Endothelial cell of umbilical vein (primary cell): ENCODE measurements around the gene FSTL4. TPM values are rescaled to one million over a fixed set of nuclear protein-coding genes. Genes with fewer than 3 reads are reported as not detected.

ENCODE experiments used
- BruUV-seq: library from RNA; stranded (reverse); fragments of 400-500 nt; replicated peaks from 2 replicates; lab custom pipeline; 2021; lab: Mats Ljungman, UMichigan
- CTCF ChIA-PET: fragments of 300-600, 350-600 bp; sonication (Branson Sonifier 250); formaldehyde crosslinking; loops from one replicate; lab custom pipeline; 2021; ENCODE audit warnings: antibody characterized with exemption, inconsistent platforms; lab: Charles Lee
- POLR2A ChIA-PET: fragments of 300-600, 350-600 bp; sonication (Branson Sonifier 250); formaldehyde crosslinking; loops from one replicate; lab custom pipeline; 2021; ENCODE audit warnings: antibody characterized with exemption, inconsistent platforms; lab: Charles Lee
- DNase-seq: peaks from one replicate; pipeline ENCODE4 v3.0.0-alpha.2; 2011; ENCODE audit warnings: low read depth, low spot score
- FAIRE-seq: peaks from 2 replicates; lab custom pipeline; 2011; peaks lifted over from hg19 to GRCh38; lab: Jason Lieb, UNC
- H2AFZ ChIP-seq: 2 replicates; pipeline ENCODE4 v1.6.0; 2012; ENCODE audit warnings: low read depth, low read length, control low read depth, inconsistent platforms
- H3K27ac ChIP-seq: 2 replicates; pipeline ENCODE4 v1.5.1; 2011; ENCODE audit warnings: low read depth, mild to moderate bottlenecking, control low read depth, low read length, moderate library complexity; ENCODE audit not compliant: insufficient read depth
- H3K27me3 ChIP-seq, 2 experiments: 2 replicates each; pipeline versions ENCODE4 v1.6.0 to v1.6.1; 2011; ENCODE audit warnings: low read length in 2 of 2, mixed read lengths in 1 of 2; ENCODE audit not compliant: control insufficient read depth in 2 of 2, insufficient read depth in 2 of 2
- H3K36me3 ChIP-seq, 2 experiments: 2 replicates in 1 of 2; 3 replicates in 1 of 2; pipeline ENCODE4 v1.5.1; 2011; ENCODE audit warnings: low read length in 2 of 2, mild to moderate bottlenecking in 1 of 2, moderate library complexity in 1 of 2; ENCODE audit not compliant: control insufficient read depth in 2 of 2, insufficient read depth in 2 of 2; ENCODE audit errors: extremely low read depth in 1 of 2
- H3K4me1 ChIP-seq: 3 replicates; pipeline ENCODE4 v1.5.1; 2011; ENCODE audit warnings: mild to moderate bottlenecking, low read length; ENCODE audit not compliant: control insufficient read depth, insufficient read depth; ENCODE audit errors: extremely low read depth
- H3K4me2 ChIP-seq: 2 replicates; pipeline ENCODE4 v1.6.1; 2011; ENCODE audit warnings: low read length, control low read depth, mixed read lengths; ENCODE audit not compliant: insufficient read depth
- H3K4me3 ChIP-seq, 3 experiments: fragments of 200-600 bp in 1 of 3; sonication (generic), shearing (Covaris generic) in 1 of 3; replicated peaks in 1 of 3; 2 replicates each; pipeline ENCODE4 v1.5.1; 2011 to 2016; ENCODE audit warnings: control low read depth in 3 of 3, low read length in 3 of 3, mild to moderate bottlenecking in 2 of 3, inconsistent platforms in 1 of 3, low read depth in 1 of 3, moderate library complexity in 1 of 3; ENCODE audit not compliant: insufficient read depth in 1 of 3
- H3K79me2 ChIP-seq: 2 replicates; pipeline ENCODE4 v1.6.0; 2012; ENCODE audit warnings: low read length, inconsistent platforms; ENCODE audit not compliant: control insufficient read depth, insufficient read depth
- H3K9ac ChIP-seq: replicated peaks from 2 replicates; pipeline ENCODE3; 2011; ENCODE audit warnings: low read length, control low read depth; ENCODE audit not compliant: insufficient read depth; ENCODE audit errors: extremely low read depth
- H3K9me1 ChIP-seq: replicated peaks from 3 replicates; pipeline ENCODE4 v1.6.0; 2011; ENCODE audit warnings: mild to moderate bottlenecking, low read length; ENCODE audit not compliant: control insufficient read depth, insufficient read depth; ENCODE audit errors: extremely low read depth
- H3K9me3 ChIP-seq: replicated peaks from 2 replicates; pipeline ENCODE4 v1.5.1; 2012; ENCODE audit warnings: low read length, inconsistent platforms; ENCODE audit not compliant: control insufficient read depth, insufficient read depth
- H4K20me1 ChIP-seq: replicated peaks from 2 replicates; pipeline ENCODE3; 2011; ENCODE audit warnings: mild to moderate bottlenecking, low read length; ENCODE audit not compliant: control insufficient read depth, insufficient read depth; ENCODE audit errors: extremely low read depth
- CTCF ChIP-seq, 2 donors: IDR thresholded peaks; 1 replicate in 1 of 2; 2 replicates in 1 of 2; pipeline ENCODE4 v1.5.1; 2011; ENCODE audit warnings: low read length in 2 of 2, mild to moderate bottlenecking in 2 of 2, moderate library complexity in 2 of 2, control low read depth in 1 of 2, inconsistent platforms in 1 of 2, low read depth in 1 of 2; ENCODE audit not compliant: insufficient read depth in 1 of 2; ENCODE audit errors: extremely low read depth in 1 of 2
- EZH2 ChIP-seq: IDR thresholded peaks from 2 replicates; pipeline ENCODE4 v1.6.1; 2012; ENCODE audit warnings: borderline replicate concordance, low read depth, mild to moderate bottlenecking, moderate library complexity, low read length, inconsistent platforms; ENCODE audit not compliant: severe bottlenecking
- FOS ChIP-seq: IDR thresholded peaks from 2 replicates; pipeline ENCODE4 v1.6.1; 2011; ENCODE audit warnings: mild to moderate bottlenecking, low read length, moderate library complexity, borderline replicate concordance; ENCODE audit not compliant: insufficient read depth
- GATA2 ChIP-seq: IDR thresholded peaks from 2 replicates; pipeline ENCODE4 v1.7.0; 2011; ENCODE audit warnings: low read depth, mild to moderate bottlenecking, moderate library complexity, mixed read lengths, low read length; ENCODE audit not compliant: insufficient read length, insufficient read depth
- JUN ChIP-seq: IDR thresholded peaks from 2 replicates; pipeline ENCODE4 v1.6.1; 2011; ENCODE audit warnings: borderline replicate concordance, low read depth; ENCODE audit not compliant: insufficient read length, insufficient read depth
- MAX ChIP-seq: IDR thresholded peaks from 2 replicates; pipeline ENCODE4 v1.6.1; 2011; ENCODE audit not compliant: insufficient read depth, insufficient read length
- MYC ChIP-seq: IDR thresholded peaks from one replicate; pipeline ENCODE4 v1.6.1; 2011; ENCODE audit warnings: mild to moderate bottlenecking, low read depth, low read length
- POLR2A ChIP-seq: IDR thresholded peaks from 2 replicates; pipeline ENCODE4 v1.6.1; 2012; ENCODE audit warnings: low read depth, mild to moderate bottlenecking, control low read depth, low read length
- POLR2AphosphoS5 ChIP-seq: IDR thresholded peaks from 2 replicates; pipeline ENCODE4 v1.6.1; 2012; ENCODE audit warnings: low read depth, mild to moderate bottlenecking, control low read depth, low read length, moderate library complexity; ENCODE audit not compliant: insufficient read depth
- dilution Hi-C: fragments of 300-500 bp; cut with MboI; formaldehyde crosslinking; loops from one replicate; pipeline ENCODE4 v1.15.0; 2019; ENCODE audit warnings: low sequenced_read_pairs; ENCODE audit not compliant: extremely low pct_ligation_motif_present
- intact Hi-C: fragments of 100-400 bp; cut with micrococcal nuclease; formaldehyde crosslinking; loops from one replicate; pipeline ENCODE4 v1.10.0; 2022
- polyA plus RNA-seq, 4 experiments: library from polyadenylated mRNA; depleted of rRNA in 3 of 4; stranded (reverse) in 3 of 4; unstranded in 1 of 4; fragments of >200 nt; gene quantifications; 2 replicates each; pipeline versions ENCODE4 v1.2.1 to v1.2.3, GENCODE V29; 2011 to 2012; ENCODE audit warnings: missing spikeins in 1 of 4
- total RNA-seq: library from RNA; stranded (reverse); gene quantifications from 2 replicates; pipeline ENCODE4 v1.2.3, GENCODE V29; 2021

Gene FSTL4
- total and polyA plus RNA-seq, 2 donors (not counting 3 experiments of a cell fraction or from before 2014, with no cell fraction given), result 0.18 TPM; not detected in 1

- Histone ChIP-seq H3K9me3 (no peaks in the 10 kb centered on the region), H3K27me3 (peaks cover 2 to 3% of the 10 kb centered on the region in 2 experiments), H2AFZ (no peak overlapping the region), H3K36me3 (no peaks in the 10 kb centered on the region), H3K9me1 (no peaks in the 10 kb centered on the region), H3K9ac (no peak overlapping the region), H3K27ac (no peak overlapping the region), H4K20me1 (no peaks in the 10 kb centered on the region), H3K79me2 (no peaks in the 10 kb centered on the region), H3K4me1 (no peaks in the 10 kb centered on the region), H3K4me2 (no peak overlapping the region), H3K4me3 (no peak overlapping the region)
- BruUV-seq, result no TSS peak
- intact Hi-C loops, result no loop called here
- dilution Hi-C loops, result no loop called here
- no peak for TF ChIP-seq POLR2AphosphoS5
- no peak for TF ChIP-seq GATA2
- no peak for TF ChIP-seq JUN
- no peak for TF ChIP-seq CTCF (IDR thresholded peaks at IDR 0.05; ENCODE audit: extremely low read depth in 1 of 2, insufficient read depth in 1 of 2, low read depth in 1 of 2, low read length in 2 of 2)
- no peak for TF ChIP-seq MAX
- no peak for TF ChIP-seq POLR2A
- TF ChIP-seq EZH2, result no peak
- TF ChIP-seq MYC, result no peak
- no peak for TF ChIP-seq FOS
- ChIA-PET POLR2A (no interaction called here), CTCF (interaction anchor here (0.6 kb wide), 1 partner anchor 35 kb away, joined by 3 read pairs; no protein-coding TSS in a partner anchor)
- FAIRE-seq (no peak), DNase-seq (no peak)
These were observed 14.8 kb upstream of the FSTL4 start for GRCh38 chr5:133627180-133627579.
